ENCODE measurements around the gene OCIAD1.
"Not testable (repeated sequence)": the region's sequence is repeated elsewhere in the genome, so short reads cannot be mapped to it uniquely, and the experiment has no call there.

OCIAD1 gene

GRCh38 chr4:48796191-48796926 is 34.5 kb upstream of the OCIAD1 start:
- Histone ChIP-seq H3K9me3 (ENCODE audit: control insufficient read depth in 5 of 5, low read length in 5 of 5) (no peaks in the 10 kb centered on the region), H3K9ac (ENCODE audit: low read length in 5 of 5) (no peak overlapping the region), H3K27me3 (ENCODE audit: control insufficient read depth in 5 of 5, insufficient read depth in 4 of 5, low read length in 5 of 5) (no peaks in the 10 kb centered on the region), H3K27ac (ENCODE audit: low read depth, low read length) (no peak overlapping the region), H3K36me3 (ENCODE audit: control insufficient read depth in 5 of 5, insufficient read depth in 5 of 5, low read length in 5 of 5) (no peaks in the 10 kb centered on the region), H3K4me1 (ENCODE audit: control insufficient read depth in 5 of 5, insufficient read depth in 5 of 5, low read length in 5 of 5) (peaks cover 0 to 4% (median 2%) of the 10 kb centered on the region in 5 donors), H3K4me3 (ENCODE audit: low read depth in 1 of 5, low read length in 5 of 5) (no peak overlapping the region)

- no peak overlapping the region for H3K4me3 ChIP-seq (ENCODE audit: low read depth in 1 of 5, low read length in 5 of 5)
- H3K9ac ChIP-seq (ENCODE audit: low read length in 5 of 5), result no peak overlapping the region
- H3K27me3 ChIP-seq (ENCODE audit: control insufficient read depth in 5 of 5, insufficient read depth in 4 of 5, low read length in 5 of 5), result no peaks in the 10 kb centered on the region
- H3K36me3 ChIP-seq (ENCODE audit: control insufficient read depth in 5 of 5, insufficient read depth in 5 of 5, low read length in 5 of 5), result no peaks in the 10 kb centered on the region
- peaks cover 0 to 10% (median 3%) of the 10 kb centered on the region in 5 donors for H3K4me1 ChIP-seq (ENCODE audit: control insufficient read depth in 5 of 5, insufficient read depth in 5 of 5, low read length in 5 of 5)
- no peak overlapping the region for H3K27ac ChIP-seq (ENCODE audit: low read depth, low read length)
- H3K9me3 ChIP-seq (ENCODE audit: control insufficient read depth in 5 of 5, low read length in 5 of 5), result no peaks in the 10 kb centered on the region
Measured at GRCh38 chr4:48796927-48797679, 33.8 kb upstream of the OCIAD1 start.

- Histone ChIP-seq H3K27me3 (ENCODE audit: control insufficient read depth in 5 of 5, insufficient read depth in 4 of 5, low read length in 5 of 5) (no peaks in the 10 kb centered on the region), H3K36me3 (ENCODE audit: control insufficient read depth in 5 of 5, insufficient read depth in 5 of 5, low read length in 5 of 5) (no peaks in the 10 kb centered on the region), H3K9me3 (ENCODE audit: control insufficient read depth in 5 of 5, low read length in 5 of 5) (no peaks in the 10 kb centered on the region), H3K27ac (ENCODE audit: low read depth, low read length) (no peak overlapping the region), H3K4me1 (ENCODE audit: control insufficient read depth in 5 of 5, insufficient read depth in 5 of 5, low read length in 5 of 5) (peaks cover 0 to 13% (median 3%) of the 10 kb centered on the region in 5 donors), H3K4me3 (ENCODE audit: low read depth in 1 of 5, low read length in 5 of 5) (no peak overlapping the region), H3K9ac (ENCODE audit: low read length in 5 of 5) (no peak overlapping the region)
Measured at GRCh38 chr4:48798117-48798516, 32.8 kb upstream of the OCIAD1 start.

GRCh38 chr4:48799157-48799556 is 31.7 kb upstream of the OCIAD1 start:
- Histone ChIP-seq H3K4me3 (ENCODE audit: low read depth in 1 of 5, low read length in 5 of 5) (no peak overlapping the region), H3K36me3 (ENCODE audit: control insufficient read depth in 5 of 5, insufficient read depth in 5 of 5, low read length in 5 of 5) (no peaks in the 10 kb centered on the region), H3K9me3 (ENCODE audit: control insufficient read depth in 5 of 5, low read length in 5 of 5) (no peaks in the 10 kb centered on the region), H3K4me1 (ENCODE audit: control insufficient read depth in 5 of 5, insufficient read depth in 5 of 5, low read length in 5 of 5) (peaks cover 0 to 18% (median 3%) of the 10 kb centered on the region in 5 donors), H3K27ac (ENCODE audit: low read depth, low read length) (no peak overlapping the region), H3K27me3 (ENCODE audit: control insufficient read depth in 5 of 5, insufficient read depth in 4 of 5, low read length in 5 of 5) (no peaks in the 10 kb centered on the region), H3K9ac (ENCODE audit: low read length in 5 of 5) (no peak overlapping the region)

- H3K4me3 ChIP-seq (ENCODE audit: low read depth in 1 of 5, low read length in 5 of 5); H3K36me3 ChIP-seq (ENCODE audit: control insufficient read depth in 5 of 5, insufficient read depth in 5 of 5, low read length in 5 of 5): not testable (repeated sequence)
- H3K4me1 ChIP-seq (ENCODE audit: control insufficient read depth in 5 of 5, insufficient read depth in 5 of 5, low read length in 5 of 5), result peaks cover 0 to 28% (median 3%) of the 10 kb centered on the region in 5 donors
Measured at GRCh38 chr4:48800155-48800554, 30.7 kb upstream of the OCIAD1 start.

GRCh38 chr4:48801016-48801715 is 29.7 kb upstream of the OCIAD1 start:
- H3K4me1 ChIP-seq (ENCODE audit: control insufficient read depth in 5 of 5, insufficient read depth in 5 of 5, low read length in 5 of 5), result peaks cover 0 to 29% (median 3%) of the 10 kb centered on the region in 5 donors
- no peaks in the 10 kb centered on the region for H3K36me3 ChIP-seq (ENCODE audit: control insufficient read depth in 5 of 5, insufficient read depth in 5 of 5, low read length in 5 of 5)
- H3K9ac ChIP-seq (ENCODE audit: low read length in 5 of 5), result no peak overlapping the region
- no peaks in the 10 kb centered on the region for H3K9me3 ChIP-seq (ENCODE audit: control insufficient read depth in 5 of 5, low read length in 5 of 5)
- no peak overlapping the region for H3K4me3 ChIP-seq (ENCODE audit: low read depth in 1 of 5, low read length in 5 of 5)
- no peak overlapping the region for H3K27ac ChIP-seq (ENCODE audit: low read depth, low read length)
- H3K27me3 ChIP-seq (ENCODE audit: control insufficient read depth in 5 of 5, insufficient read depth in 4 of 5, low read length in 5 of 5), result no peaks in the 10 kb centered on the region

More at GRCh38 chr4:48800155-48800554, 30.7 kb upstream of the OCIAD1 start:
- not testable (repeated sequence) for H3K27ac ChIP-seq (ENCODE audit: low read depth, low read length); H3K9ac ChIP-seq (ENCODE audit: low read length in 5 of 5); H3K9me3 ChIP-seq (ENCODE audit: control insufficient read depth in 5 of 5, low read length in 5 of 5); H3K27me3 ChIP-seq (ENCODE audit: control insufficient read depth in 5 of 5, insufficient read depth in 4 of 5, low read length in 5 of 5)

- peak overlapping the region in 2 of 5 donors; percentile 3 to 9 for H3K4me3 ChIP-seq (ENCODE audit: low read depth in 1 of 5, low read length in 5 of 5)
- no peaks in the 10 kb centered on the region for H3K9me3 ChIP-seq (ENCODE audit: control insufficient read depth in 5 of 5, low read length in 5 of 5)
- no peak overlapping the region for H3K9ac ChIP-seq (ENCODE audit: low read length in 5 of 5)
- no peak overlapping the region for H3K27ac ChIP-seq (ENCODE audit: low read depth, low read length)
- peaks cover 0 to 29% (median 3%) of the 10 kb centered on the region in 5 donors for H3K4me1 ChIP-seq (ENCODE audit: control insufficient read depth in 5 of 5, insufficient read depth in 5 of 5, low read length in 5 of 5)
- no peaks in the 10 kb centered on the region for H3K36me3 ChIP-seq (ENCODE audit: control insufficient read depth in 5 of 5, insufficient read depth in 5 of 5, low read length in 5 of 5)
- no peaks in the 10 kb centered on the region for H3K27me3 ChIP-seq (ENCODE audit: control insufficient read depth in 5 of 5, insufficient read depth in 4 of 5, low read length in 5 of 5)
Measured at GRCh38 chr4:48804584-48805301, 26.1 kb upstream of the OCIAD1 start.

GRCh38 chr4:48812866-48813265 is 18.0 kb upstream of the OCIAD1 start:
- H3K9me3 ChIP-seq (ENCODE audit: control insufficient read depth in 5 of 5, low read length in 5 of 5), result no peaks in the 10 kb centered on the region
- H3K27me3 ChIP-seq (ENCODE audit: control insufficient read depth in 5 of 5, insufficient read depth in 4 of 5, low read length in 5 of 5), result no peaks in the 10 kb centered on the region
- H3K27ac ChIP-seq (ENCODE audit: low read depth, low read length), result no peak overlapping the region
- no peak overlapping the region for H3K4me3 ChIP-seq (ENCODE audit: low read depth in 1 of 5, low read length in 5 of 5)
- no peaks in the 10 kb centered on the region for H3K4me1 ChIP-seq (ENCODE audit: control insufficient read depth in 5 of 5, insufficient read depth in 5 of 5, low read length in 5 of 5)
- no peaks in the 10 kb centered on the region for H3K36me3 ChIP-seq (ENCODE audit: control insufficient read depth in 5 of 5, insufficient read depth in 5 of 5, low read length in 5 of 5)
- H3K9ac ChIP-seq (ENCODE audit: low read length in 5 of 5), result no peak overlapping the region

- H3K9me3 ChIP-seq (ENCODE audit: control insufficient read depth in 5 of 5, low read length in 5 of 5), result no peaks in the 10 kb centered on the region
- no peaks in the 10 kb centered on the region for H3K27me3 ChIP-seq (ENCODE audit: control insufficient read depth in 5 of 5, insufficient read depth in 4 of 5, low read length in 5 of 5)
- H3K36me3 ChIP-seq (ENCODE audit: control insufficient read depth in 5 of 5, insufficient read depth in 5 of 5, low read length in 5 of 5), result no peaks in the 10 kb centered on the region
- no peak overlapping the region for H3K9ac ChIP-seq (ENCODE audit: low read length in 5 of 5)
- no peak overlapping the region for H3K4me3 ChIP-seq (ENCODE audit: low read depth in 1 of 5, low read length in 5 of 5)
- H3K4me1 ChIP-seq (ENCODE audit: control insufficient read depth in 5 of 5, insufficient read depth in 5 of 5, low read length in 5 of 5), result no peaks in the 10 kb centered on the region
- H3K27ac ChIP-seq (ENCODE audit: low read depth, low read length), result no peak overlapping the region
Measured at GRCh38 chr4:48813964-48814363, 16.9 kb upstream of the OCIAD1 start.
